K562 (cell line): ENCODE results near the gene TRIM27. TPM values are rescaled to one million over a fixed set of nuclear protein-coding genes. Genes with fewer than 3 reads are reported as not detected.

Source experiments
- ATF1 ChIP-seq, 2 experiments: fragments of 450-650 bp in 1 of 2; IDR thresholded peaks; 2 replicates each; pipeline ENCODE4 v1.6.1; 2016; ENCODE audit warnings: missing compliant biosample characterization in 1 of 2, missing genetic modification characterization in 1 of 2
- ATF7 ChIP-seq: fragments of 450-650 bp; IDR thresholded peaks from 2 replicates; pipeline ENCODE4 v1.7.1; 2014; ENCODE audit warnings: mild to moderate bottlenecking, moderate library complexity
- BRD9 ChIP-seq: fragments of 450-650 bp; IDR thresholded peaks from 2 replicates; pipeline ENCODE4 v1.6.1; 2018; ENCODE audit warnings: low read depth; ENCODE audit not compliant: partially characterized antibody
- CEBPB ChIP-seq: fragments of 450-650 bp; IDR thresholded peaks from 2 replicates; pipeline ENCODE4 v1.6.1; 2016; ENCODE audit warnings: missing genetic modification characterization, missing compliant biosample characterization
- ETS2 ChIP-seq: IDR thresholded peaks from 2 replicates; pipeline ENCODE4 v1.6.1; 2016; ENCODE audit warnings: borderline replicate concordance, missing genetic modification characterization, mild to moderate bottlenecking, moderate library complexity, missing compliant biosample characterization; ENCODE audit not compliant: poor library complexity, severe bottlenecking
- FOSL1 ChIP-seq: fragments of 200-800 bp; sonication (Bioruptor generic); conservative IDR thresholded peaks from 2 replicates; pipeline ENCODE4 v1.6.1; 2016; ENCODE audit warnings: missing genetic modification characterization, missing compliant biosample characterization
- HDAC3 ChIP-seq: fragments of 450-650 bp; IDR thresholded peaks from 2 replicates; pipeline ENCODE4 v1.6.1; 2018; ENCODE audit warnings: borderline replicate concordance, mild to moderate bottlenecking, moderate library complexity; ENCODE audit not compliant: partially characterized antibody
- HNRNPUL1 ChIP-seq: fragments of 200-400 bp; formaldehyde crosslinking; IDR thresholded peaks from 2 replicates; pipeline ENCODE4 v1.6.1; 2017; ENCODE audit warnings: low read length
- KAT7 ChIP-seq: sonication (generic); formaldehyde crosslinking; IDR thresholded peaks from 2 replicates; pipeline ENCODE4 v1.8.0; 2022; ENCODE audit warnings: missing genetic modification reagents, mild to moderate bottlenecking, borderline replicate concordance
- L3MBTL2 ChIP-seq: fragments of 450-650 bp; IDR thresholded peaks from 2 replicates; pipeline ENCODE4 v1.6.1; 2016; ENCODE audit warnings: mild to moderate bottlenecking, moderate library complexity
- MTA2 ChIP-seq: fragments of 450-650 bp; IDR thresholded peaks from 2 replicates; pipeline ENCODE4 v1.6.1; 2016; ENCODE audit warnings: low read depth
- PCBP1 ChIP-seq: fragments of 200-400 bp; formaldehyde crosslinking; IDR thresholded peaks from 2 replicates; pipeline ENCODE4 v1.6.1; 2018; ENCODE audit warnings: mild to moderate bottlenecking, low read depth, low read length; ENCODE audit not compliant: poor library complexity, severe bottlenecking
- PHF21A ChIP-seq: fragments of 450-650 bp; IDR thresholded peaks from 2 replicates; pipeline ENCODE4 v1.6.1; 2017; ENCODE audit warnings: low read depth, borderline replicate concordance
- RBM22 ChIP-seq: fragments of 200-400 bp; formaldehyde crosslinking; IDR thresholded peaks from 2 replicates; pipeline ENCODE4 v1.6.1; 2018; ENCODE audit warnings: low read length, low read depth; ENCODE audit not compliant: poor library complexity, severe bottlenecking
- RBM25 ChIP-seq: fragments of 200-400 bp; formaldehyde crosslinking; IDR thresholded peaks from 2 replicates; pipeline ENCODE4 v1.6.1; 2018; ENCODE audit warnings: low read length, low read depth, moderate library complexity; ENCODE audit not compliant: severe bottlenecking
- SMARCC2 ChIP-seq: fragments of 450-650 bp; IDR thresholded peaks from 2 replicates; pipeline ENCODE4 v1.6.1; 2017; ENCODE audit warnings: antibody characterized with exemption, moderate library complexity, mild to moderate bottlenecking, low read depth
- SMARCE1 ChIP-seq: fragments of 450-650 bp; IDR thresholded peaks from 2 replicates; pipeline ENCODE4 v1.7.1; 2016; ENCODE audit warnings: mild to moderate bottlenecking
- SOX6 ChIP-seq: fragments of 450-650 bp; IDR thresholded peaks from 2 replicates; pipeline ENCODE4 v1.6.1; 2014; ENCODE audit warnings: mild to moderate bottlenecking
- SUPT5H ChIP-seq: fragments of 450-650 bp; IDR thresholded peaks from 2 replicates; pipeline ENCODE4 v1.6.1; 2016
- ZNF134 ChIP-seq: fragments of 250-450 bp; sonication (Bioruptor Pico); conservative IDR thresholded peaks from 2 replicates; pipeline ENCODE4 v1.4.0; 2020
- ZNF3 ChIP-seq: fragments of 250-450 bp; sonication (Bioruptor Pico); IDR thresholded peaks from 2 replicates; pipeline ENCODE4 v1.5.0; 2021; ENCODE audit warnings: mild to moderate bottlenecking, moderate library complexity
- ZNF347 ChIP-seq: fragments of 450-650 bp; formaldehyde crosslinking; IDR thresholded peaks from 2 replicates; pipeline ENCODE4 v1.4.0; 2020; ENCODE audit warnings: low read depth, mild to moderate bottlenecking, moderate library complexity
- ZNF717 ChIP-seq: fragments of 250-450 bp; sonication (Bioruptor Pico); IDR thresholded peaks from 2 replicates; pipeline ENCODE4 v1.5.0; 2021
- polyA plus RNA-seq, 8 experiments: library from polyadenylated mRNA; depleted of rRNA in 4 of 8; stranded (reverse) in 5 of 8; unstranded in 3 of 8; fragments of >200 nt; fragmentation: Nextera tagmentation in 2 of 8; fragmentation: Illumina TruSeq in 1 of 8; extraction: Ambion mirVana in 2 of 8; extraction: Trizol in 1 of 8; gene quantifications; 2 replicates each; pipeline versions ENCODE4 v1.2.1 to v1.2.3, GENCODE V29; 2011 to 2014; ENCODE audit warnings: inconsistent platforms in 1 of 8, missing spikeins in 1 of 8
- total RNA-seq, 7 experiments: library from RNA; depleted of rRNA in 6 of 7; stranded (reverse); fragments of >200 nt in 6 of 7; fragmentation: Illumina TruSeq in 2 of 7; extraction: Trizol in 2 of 7; gene quantifications; 2 replicates each; pipeline versions ENCODE4 v1.2.1 to v1.2.3, GENCODE V29; 2011 to 2021; ENCODE audit warnings: low replicate concordance in 1 of 7
- TF ChIP-seq, protein P1 (sequence below): sonication (generic); formaldehyde crosslinking; IDR thresholded peaks from 2 replicates; pipeline ENCODE4 v1.8.0; 2022; ENCODE audit warnings: mild to moderate bottlenecking, missing genetic modification reagents
- TF ChIP-seq, protein P2 (sequence below): fragments of 450-650 bp; IDR thresholded peaks from 2 replicates; pipeline ENCODE4 v1.6.1; 2018; ENCODE audit not compliant: partially characterized antibody

TRIM27 gene
- total and polyA plus RNA-seq, 9 of the 15 experiments (the other 6 are each of a cell fraction or from before 2014, with no cell fraction given): 37.7 to 235 (median 122) TPM

DNA sequence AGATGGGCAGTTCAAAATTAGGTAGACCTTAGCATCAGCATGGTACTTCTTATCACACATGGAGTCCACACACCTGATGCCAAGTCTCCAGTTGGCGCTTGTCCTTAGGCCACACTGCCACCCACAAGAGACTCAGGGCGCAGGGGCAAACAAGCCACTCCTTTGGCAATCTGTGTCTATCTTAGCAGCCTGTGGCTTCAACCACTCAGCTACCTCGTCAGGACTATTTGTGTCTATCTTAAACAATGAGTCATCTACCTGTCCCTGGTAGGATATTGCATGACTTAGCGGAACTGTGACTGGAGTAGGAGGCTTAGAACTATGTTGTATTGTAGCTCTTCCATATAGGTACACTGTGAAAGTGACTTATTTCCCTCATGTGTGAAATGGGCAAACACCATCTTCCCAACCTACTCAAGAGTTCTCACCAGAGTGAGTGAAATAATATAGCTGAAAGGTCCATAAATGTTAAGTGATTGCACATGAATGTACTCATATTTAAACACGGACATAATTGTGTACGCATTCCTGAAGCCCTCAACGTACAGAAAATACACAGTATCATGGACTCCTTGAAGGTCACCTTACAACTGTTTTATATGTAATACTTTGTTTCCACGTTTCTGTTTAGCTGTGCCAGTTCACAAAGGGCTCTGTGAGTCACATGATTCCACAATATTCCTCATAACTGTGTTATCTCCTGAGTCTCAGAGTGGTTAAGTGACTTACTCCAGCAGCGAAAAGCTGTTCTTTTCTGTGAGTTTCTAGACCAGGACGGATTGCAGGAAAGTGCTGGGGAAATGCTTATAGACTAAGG, 1.6 kb downstream of the TRIM27 start (continued):
- TF ChIP-seq, protein P1, sequence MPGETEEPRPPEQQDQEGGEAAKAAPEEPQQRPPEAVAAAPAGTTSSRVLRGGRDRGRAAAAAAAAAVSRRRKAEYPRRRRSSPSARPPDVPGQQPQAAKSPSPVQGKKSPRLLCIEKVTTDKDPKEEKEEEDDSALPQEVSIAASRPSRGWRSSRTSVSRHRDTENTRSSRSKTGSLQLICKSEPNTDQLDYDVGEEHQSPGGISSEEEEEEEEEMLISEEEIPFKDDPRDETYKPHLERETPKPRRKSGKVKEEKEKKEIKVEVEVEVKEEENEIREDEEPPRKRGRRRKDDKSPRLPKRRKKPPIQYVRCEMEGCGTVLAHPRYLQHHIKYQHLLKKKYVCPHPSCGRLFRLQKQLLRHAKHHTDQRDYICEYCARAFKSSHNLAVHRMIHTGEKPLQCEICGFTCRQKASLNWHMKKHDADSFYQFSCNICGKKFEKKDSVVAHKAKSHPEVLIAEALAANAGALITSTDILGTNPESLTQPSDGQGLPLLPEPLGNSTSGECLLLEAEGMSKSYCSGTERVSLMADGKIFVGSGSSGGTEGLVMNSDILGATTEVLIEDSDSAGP (CRISPR knock-in tag): 0 out of 2 replicates have a peak, but pooled peaks have one; percentile 6
- peak; percentile 95 for TF ChIP-seq FOSL1 (tag)
- no peak for TF ChIP-seq PHF21A
- TF ChIP-seq KAT7 (CRISPR knock-in tag): peak; percentile 38; the same call in 1 of the 2 replicates
- TF ChIP-seq SMARCC2: peak; percentile 70
- TF ChIP-seq ZNF717 (CRISPR knock-in tag): no peak
- peak; percentile 81 for TF ChIP-seq SOX6
- TF ChIP-seq RBM25: no peak
- no peak for TF ChIP-seq PCBP1
- TF ChIP-seq ETS2 (tag): no peak
- TF ChIP-seq ZNF134 (CRISPR knock-in tag): 0 out of 2 replicates have a peak, but pooled peaks have one; percentile 18
- TF ChIP-seq MTA2: no peak
- TF ChIP-seq ZNF347 (CRISPR knock-in tag): no peak
- no peak for TF ChIP-seq HNRNPUL1
- no peak for TF ChIP-seq HDAC3
- peak; percentile 50; the same call in 1 of the 2 replicates for TF ChIP-seq CEBPB (tag)
- peak; percentile 24 for TF ChIP-seq BRD9
- TF ChIP-seq, protein P2, sequence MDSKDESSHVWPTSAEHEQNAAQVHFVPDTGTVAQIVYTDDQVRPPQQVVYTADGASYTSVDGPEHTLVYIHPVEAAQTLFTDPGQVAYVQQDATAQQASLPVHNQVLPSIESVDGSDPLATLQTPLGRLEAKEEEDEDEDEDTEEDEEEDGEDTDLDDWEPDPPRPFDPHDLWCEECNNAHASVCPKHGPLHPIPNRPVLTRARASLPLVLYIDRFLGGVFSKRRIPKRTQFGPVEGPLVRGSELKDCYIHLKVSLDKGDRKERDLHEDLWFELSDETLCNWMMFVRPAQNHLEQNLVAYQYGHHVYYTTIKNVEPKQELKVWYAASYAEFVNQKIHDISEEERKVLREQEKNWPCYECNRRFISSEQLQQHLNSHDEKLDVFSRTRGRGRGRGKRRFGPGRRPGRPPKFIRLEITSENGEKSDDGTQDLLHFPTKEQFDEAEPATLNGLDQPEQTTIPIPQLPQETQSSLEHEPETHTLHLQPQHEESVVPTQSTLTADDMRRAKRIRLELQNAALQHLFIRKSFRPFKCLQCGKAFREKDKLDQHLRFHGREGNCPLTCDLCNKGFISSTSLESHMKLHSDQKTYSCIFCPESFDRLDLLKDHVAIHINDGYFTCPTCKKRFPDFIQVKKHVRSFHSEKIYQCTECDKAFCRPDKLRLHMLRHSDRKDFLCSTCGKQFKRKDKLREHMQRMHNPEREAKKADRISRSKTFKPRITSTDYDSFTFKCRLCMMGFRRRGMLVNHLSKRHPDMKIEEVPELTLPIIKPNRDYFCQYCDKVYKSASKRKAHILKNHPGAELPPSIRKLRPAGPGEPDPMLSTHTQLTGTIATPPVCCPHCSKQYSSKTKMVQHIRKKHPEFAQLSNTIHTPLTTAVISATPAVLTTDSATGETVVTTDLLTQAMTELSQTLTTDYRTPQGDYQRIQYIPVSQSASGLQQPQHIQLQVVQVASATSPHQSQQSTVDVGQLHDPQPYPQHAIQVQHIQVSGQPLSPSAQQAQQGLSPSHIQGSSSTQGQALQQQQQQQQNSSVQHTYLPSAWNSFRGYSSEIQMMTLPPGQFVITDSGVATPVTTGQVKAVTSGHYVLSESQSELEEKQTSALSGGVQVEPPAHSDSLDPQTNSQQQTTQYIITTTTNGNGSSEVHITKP: no peak
- TF ChIP-seq SUPT5H: peak; percentile 69; the same call in 1 of the 2 replicates
- TF ChIP-seq ATF1 (CRISPR knock-in tag; IDR thresholded peaks at IDR 0.05): no peak
- 0 out of 2 replicates have a peak, but pooled peaks have one; percentile 36 for TF ChIP-seq ATF1 (tag; IDR thresholded peaks at IDR 0.05)
- TF ChIP-seq SMARCE1: peak; percentile 78
- 0 out of 2 replicates have a peak, but pooled peaks have one; percentile 11 for TF ChIP-seq L3MBTL2
- TF ChIP-seq ZNF3 (CRISPR knock-in tag): no peak
- no peak for TF ChIP-seq RBM22
- TF ChIP-seq ATF7: peak; percentile 75; the same call in 1 of the 2 replicates
